ENCODE data around the gene PTGFRN. TPM values are rescaled to one million over a fixed set of nuclear protein-coding genes. Genes with fewer than 3 reads are reported as not detected.

Gene PTGFRN
- total and polyA plus RNA-seq, 2 experiments from 2014 or later: 17.4 to 32.7 TPM

DNA sequence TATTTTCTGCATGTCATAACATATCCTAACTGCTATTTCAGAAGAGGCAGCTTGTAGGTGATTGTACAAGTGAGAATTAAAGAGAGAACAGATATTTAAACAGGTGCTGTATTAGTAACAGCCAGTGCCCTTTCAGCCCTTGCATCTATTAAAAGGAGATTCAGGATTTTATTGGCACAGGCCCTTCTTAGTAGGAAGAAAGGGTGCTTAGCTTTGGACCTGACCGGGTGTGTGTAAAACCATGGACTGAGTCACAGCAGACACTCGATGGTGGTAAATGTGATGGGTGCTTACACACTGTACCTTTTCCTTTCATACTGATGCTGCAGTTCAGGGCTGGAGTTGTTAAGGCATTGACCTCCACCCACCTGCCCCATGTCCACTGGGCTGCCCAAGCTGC lies 79.2 kb downstream of the PTGFRN start:
- H3K27ac ChIP-seq (ENCODE audit: low read depth): no peak overlapping the region
- no peak for ATAC-seq

More for the DNA sequence above, 79.2 kb downstream of the PTGFRN start:
- Mint-ChIP-seq H3K4me3 (no peak overlapping the region), H3K9me3 (no peaks in the 10 kb centered on the region), H3K36me3 (ENCODE audit: low read depth) (peaks cover 57% of the 10 kb centered on the region), H3K27me3 (ENCODE audit: insufficient read depth, low read depth, poor library complexity) (peaks cover 8% of the 10 kb centered on the region), H3K27ac (no peak overlapping the region), H3K4me1 (peaks cover 28% of the 10 kb centered on the region)
- no peaks in the 10 kb centered on the region for H3F3A ChIP-seq (replicated peaks; ENCODE audit: low read depth)
- 0 out of 2 replicates have a peak, but pooled peaks cover 4% of the 10 kb centered on the region for H4K20me1 ChIP-seq (replicated peaks; ENCODE audit: insufficient read depth)
- no peaks in the 10 kb centered on the region for H3K27me3 ChIP-seq (ENCODE audit: insufficient read depth)
- DNase-seq (ENCODE audit: low spot score): no peak
- no peaks in the 10 kb centered on the region for H3K9me2 ChIP-seq (ENCODE audit: insufficient read depth)
- no peak overlapping the region for H3K4me2 ChIP-seq
- no peaks in the 10 kb centered on the region for H3K4me1 ChIP-seq (ENCODE audit: insufficient read depth)
- H3K4me3 ChIP-seq: no peak overlapping the region
- H2AFZ ChIP-seq: no peak overlapping the region
- no peak for TF ChIP-seq ZNF114 (CRISPR knock-in tag; IDR thresholded peaks at IDR 0.05)
- TF ChIP-seq, protein P1, sequence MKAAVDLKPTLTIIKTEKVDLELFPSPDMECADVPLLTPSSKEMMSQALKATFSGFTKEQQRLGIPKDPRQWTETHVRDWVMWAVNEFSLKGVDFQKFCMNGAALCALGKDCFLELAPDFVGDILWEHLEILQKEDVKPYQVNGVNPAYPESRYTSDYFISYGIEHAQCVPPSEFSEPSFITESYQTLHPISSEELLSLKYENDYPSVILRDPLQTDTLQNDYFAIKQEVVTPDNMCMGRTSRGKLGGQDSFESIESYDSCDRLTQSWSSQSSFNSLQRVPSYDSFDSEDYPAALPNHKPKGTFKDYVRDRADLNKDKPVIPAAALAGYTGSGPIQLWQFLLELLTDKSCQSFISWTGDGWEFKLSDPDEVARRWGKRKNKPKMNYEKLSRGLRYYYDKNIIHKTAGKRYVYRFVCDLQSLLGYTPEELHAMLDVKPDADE (IDR thresholded peaks at IDR 0.05): no peak
- TF ChIP-seq, protein P2, sequence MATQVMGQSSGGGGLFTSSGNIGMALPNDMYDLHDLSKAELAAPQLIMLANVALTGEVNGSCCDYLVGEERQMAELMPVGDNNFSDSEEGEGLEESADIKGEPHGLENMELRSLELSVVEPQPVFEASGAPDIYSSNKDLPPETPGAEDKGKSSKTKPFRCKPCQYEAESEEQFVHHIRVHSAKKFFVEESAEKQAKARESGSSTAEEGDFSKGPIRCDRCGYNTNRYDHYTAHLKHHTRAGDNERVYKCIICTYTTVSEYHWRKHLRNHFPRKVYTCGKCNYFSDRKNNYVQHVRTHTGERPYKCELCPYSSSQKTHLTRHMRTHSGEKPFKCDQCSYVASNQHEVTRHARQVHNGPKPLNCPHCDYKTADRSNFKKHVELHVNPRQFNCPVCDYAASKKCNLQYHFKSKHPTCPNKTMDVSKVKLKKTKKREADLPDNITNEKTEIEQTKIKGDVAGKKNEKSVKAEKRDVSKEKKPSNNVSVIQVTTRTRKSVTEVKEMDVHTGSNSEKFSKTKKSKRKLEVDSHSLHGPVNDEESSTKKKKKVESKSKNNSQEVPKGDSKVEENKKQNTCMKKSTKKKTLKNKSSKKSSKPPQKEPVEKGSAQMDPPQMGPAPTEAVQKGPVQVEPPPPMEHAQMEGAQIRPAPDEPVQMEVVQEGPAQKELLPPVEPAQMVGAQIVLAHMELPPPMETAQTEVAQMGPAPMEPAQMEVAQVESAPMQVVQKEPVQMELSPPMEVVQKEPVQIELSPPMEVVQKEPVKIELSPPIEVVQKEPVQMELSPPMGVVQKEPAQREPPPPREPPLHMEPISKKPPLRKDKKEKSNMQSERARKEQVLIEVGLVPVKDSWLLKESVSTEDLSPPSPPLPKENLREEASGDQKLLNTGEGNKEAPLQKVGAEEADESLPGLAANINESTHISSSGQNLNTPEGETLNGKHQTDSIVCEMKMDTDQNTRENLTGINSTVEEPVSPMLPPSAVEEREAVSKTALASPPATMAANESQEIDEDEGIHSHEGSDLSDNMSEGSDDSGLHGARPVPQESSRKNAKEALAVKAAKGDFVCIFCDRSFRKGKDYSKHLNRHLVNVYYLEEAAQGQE (IDR thresholded peaks at IDR 0.05; ENCODE audit: unreplicated experiment): no peak
- no peak for TF ChIP-seq EZH2phosphoT487 (IDR thresholded peaks at IDR 0.05; ENCODE audit: unreplicated experiment)
- TF ChIP-seq POLR2AphosphoS5 (IDR thresholded peaks at IDR 0.05; ENCODE audit: low read depth): no peak
- TF ChIP-seq EZH2 (IDR thresholded peaks at IDR 0.05; ENCODE audit: low read depth, unreplicated experiment): no peak
- no peak for TF ChIP-seq JUNB (IDR thresholded peaks at IDR 0.05; ENCODE audit: unreplicated experiment)
- no peak for TF ChIP-seq STAT1 (IDR thresholded peaks at IDR 0.05; ENCODE audit: unreplicated experiment)
- TF ChIP-seq, protein P3, sequence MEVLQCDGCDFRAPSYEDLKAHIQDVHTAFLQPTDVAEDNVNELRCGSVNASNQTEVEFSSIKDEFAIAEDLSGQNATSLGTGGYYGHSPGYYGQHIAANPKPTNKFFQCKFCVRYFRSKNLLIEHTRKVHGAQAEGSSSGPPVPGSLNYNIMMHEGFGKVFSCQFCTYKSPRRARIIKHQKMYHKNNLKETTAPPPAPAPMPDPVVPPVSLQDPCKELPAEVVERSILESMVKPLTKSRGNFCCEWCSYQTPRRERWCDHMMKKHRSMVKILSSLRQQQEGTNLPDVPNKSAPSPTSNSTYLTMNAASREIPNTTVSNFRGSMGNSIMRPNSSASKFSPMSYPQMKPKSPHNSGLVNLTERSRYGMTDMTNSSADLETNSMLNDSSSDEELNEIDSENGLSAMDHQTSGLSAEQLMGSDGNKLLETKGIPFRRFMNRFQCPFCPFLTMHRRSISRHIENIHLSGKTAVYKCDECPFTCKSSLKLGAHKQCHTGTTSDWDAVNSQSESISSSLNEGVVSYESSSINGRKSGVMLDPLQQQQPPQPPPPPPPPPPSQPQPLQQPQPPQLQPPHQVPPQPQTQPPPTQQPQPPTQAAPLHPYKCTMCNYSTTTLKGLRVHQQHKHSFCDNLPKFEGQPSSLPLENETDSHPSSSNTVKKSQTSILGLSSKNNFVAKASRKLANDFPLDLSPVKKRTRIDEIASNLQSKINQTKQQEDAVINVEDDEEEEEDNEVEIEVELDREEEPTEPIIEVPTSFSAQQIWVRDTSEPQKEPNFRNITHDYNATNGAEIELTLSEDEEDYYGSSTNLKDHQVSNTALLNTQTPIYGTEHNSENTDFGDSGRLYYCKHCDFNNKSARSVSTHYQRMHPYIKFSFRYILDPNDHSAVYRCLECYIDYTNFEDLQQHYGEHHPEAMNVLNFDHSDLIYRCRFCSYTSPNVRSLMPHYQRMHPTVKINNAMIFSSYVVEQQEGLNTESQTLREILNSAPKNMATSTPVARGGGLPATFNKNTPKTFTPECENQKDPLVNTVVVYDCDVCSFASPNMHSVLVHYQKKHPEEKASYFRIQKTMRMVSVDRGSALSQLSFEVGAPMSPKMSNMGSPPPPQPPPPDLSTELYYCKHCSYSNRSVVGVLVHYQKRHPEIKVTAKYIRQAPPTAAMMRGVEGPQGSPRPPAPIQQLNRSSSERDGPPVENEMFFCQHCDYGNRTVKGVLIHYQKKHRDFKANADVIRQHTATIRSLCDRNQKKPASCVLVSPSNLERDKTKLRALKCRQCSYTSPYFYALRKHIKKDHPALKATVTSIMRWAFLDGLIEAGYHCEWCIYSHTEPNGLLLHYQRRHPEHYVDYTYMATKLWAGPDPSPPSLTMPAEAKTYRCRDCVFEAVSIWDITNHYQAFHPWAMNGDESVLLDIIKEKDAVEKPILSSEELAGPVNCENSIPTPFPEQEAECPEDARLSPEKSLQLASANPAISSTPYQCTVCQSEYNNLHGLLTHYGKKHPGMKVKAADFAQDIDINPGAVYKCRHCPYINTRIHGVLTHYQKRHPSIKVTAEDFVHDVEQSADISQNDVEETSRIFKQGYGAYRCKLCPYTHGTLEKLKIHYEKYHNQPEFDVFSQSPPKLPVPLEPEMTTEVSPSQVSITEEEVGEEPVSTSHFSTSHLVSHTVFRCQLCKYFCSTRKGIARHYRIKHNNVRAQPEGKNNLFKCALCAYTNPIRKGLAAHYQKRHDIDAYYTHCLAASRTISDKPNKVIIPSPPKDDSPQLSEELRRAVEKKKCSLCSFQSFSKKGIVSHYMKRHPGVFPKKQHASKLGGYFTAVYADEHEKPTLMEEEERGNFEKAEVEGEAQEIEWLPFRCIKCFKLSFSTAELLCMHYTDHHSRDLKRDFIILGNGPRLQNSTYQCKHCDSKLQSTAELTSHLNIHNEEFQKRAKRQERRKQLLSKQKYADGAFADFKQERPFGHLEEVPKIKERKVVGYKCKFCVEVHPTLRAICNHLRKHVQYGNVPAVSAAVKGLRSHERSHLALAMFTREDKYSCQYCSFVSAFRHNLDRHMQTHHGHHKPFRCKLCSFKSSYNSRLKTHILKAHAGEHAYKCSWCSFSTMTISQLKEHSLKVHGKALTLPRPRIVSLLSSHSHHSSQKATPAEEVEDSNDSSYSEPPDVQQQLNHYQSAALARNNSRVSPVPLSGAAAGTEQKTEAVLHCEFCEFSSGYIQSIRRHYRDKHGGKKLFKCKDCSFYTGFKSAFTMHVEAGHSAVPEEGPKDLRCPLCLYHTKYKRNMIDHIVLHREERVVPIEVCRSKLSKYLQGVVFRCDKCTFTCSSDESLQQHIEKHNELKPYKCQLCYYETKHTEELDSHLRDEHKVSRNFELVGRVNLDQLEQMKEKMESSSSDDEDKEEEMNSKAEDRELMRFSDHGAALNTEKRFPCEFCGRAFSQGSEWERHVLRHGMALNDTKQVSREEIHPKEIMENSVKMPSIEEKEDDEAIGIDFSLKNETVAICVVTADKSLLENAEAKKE (CRISPR knock-in tag; IDR thresholded peaks at IDR 0.05): no peak
- no peak for TF ChIP-seq ZNF331 (CRISPR knock-in tag; IDR thresholded peaks at IDR 0.05; ENCODE audit: low read depth)
- no peak for TF ChIP-seq NANOG (IDR thresholded peaks at IDR 0.05; ENCODE audit: borderline replicate concordance)
- no peak for TF ChIP-seq CREB1 (CRISPR knock-in tag; IDR thresholded peaks at IDR 0.05; ENCODE audit: low read depth)
- TF ChIP-seq, protein P4, sequence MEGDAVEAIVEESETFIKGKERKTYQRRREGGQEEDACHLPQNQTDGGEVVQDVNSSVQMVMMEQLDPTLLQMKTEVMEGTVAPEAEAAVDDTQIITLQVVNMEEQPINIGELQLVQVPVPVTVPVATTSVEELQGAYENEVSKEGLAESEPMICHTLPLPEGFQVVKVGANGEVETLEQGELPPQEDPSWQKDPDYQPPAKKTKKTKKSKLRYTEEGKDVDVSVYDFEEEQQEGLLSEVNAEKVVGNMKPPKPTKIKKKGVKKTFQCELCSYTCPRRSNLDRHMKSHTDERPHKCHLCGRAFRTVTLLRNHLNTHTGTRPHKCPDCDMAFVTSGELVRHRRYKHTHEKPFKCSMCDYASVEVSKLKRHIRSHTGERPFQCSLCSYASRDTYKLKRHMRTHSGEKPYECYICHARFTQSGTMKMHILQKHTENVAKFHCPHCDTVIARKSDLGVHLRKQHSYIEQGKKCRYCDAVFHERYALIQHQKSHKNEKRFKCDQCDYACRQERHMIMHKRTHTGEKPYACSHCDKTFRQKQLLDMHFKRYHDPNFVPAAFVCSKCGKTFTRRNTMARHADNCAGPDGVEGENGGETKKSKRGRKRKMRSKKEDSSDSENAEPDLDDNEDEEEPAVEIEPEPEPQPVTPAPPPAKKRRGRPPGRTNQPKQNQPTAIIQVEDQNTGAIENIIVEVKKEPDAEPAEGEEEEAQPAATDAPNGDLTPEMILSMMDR (conservative IDR thresholded peaks at IDR 0.05; ENCODE audit: low read depth in 2 of 2): no peak
- H3K79me2 ChIP-seq (replicated peaks; ENCODE audit: insufficient read depth): no peaks in the 10 kb centered on the region; the same call in 1 of the 2 replicates
- H3K36me3 ChIP-seq (ENCODE audit: insufficient read depth): no peaks in the 10 kb centered on the region; the same call in 1 of the 2 replicates
